ENCODE results near the gene ASPDH. TPM values are rescaled to one million over a fixed set of nuclear protein-coding genes. Genes with fewer than 3 reads are reported as not detected.
A peak's percentile ranks its signal among the peaks of the same experiment; 100 is the strongest.

ASPDH gene
- total RNA-seq, 1 donor from 2014 or later = not detected

DNA sequence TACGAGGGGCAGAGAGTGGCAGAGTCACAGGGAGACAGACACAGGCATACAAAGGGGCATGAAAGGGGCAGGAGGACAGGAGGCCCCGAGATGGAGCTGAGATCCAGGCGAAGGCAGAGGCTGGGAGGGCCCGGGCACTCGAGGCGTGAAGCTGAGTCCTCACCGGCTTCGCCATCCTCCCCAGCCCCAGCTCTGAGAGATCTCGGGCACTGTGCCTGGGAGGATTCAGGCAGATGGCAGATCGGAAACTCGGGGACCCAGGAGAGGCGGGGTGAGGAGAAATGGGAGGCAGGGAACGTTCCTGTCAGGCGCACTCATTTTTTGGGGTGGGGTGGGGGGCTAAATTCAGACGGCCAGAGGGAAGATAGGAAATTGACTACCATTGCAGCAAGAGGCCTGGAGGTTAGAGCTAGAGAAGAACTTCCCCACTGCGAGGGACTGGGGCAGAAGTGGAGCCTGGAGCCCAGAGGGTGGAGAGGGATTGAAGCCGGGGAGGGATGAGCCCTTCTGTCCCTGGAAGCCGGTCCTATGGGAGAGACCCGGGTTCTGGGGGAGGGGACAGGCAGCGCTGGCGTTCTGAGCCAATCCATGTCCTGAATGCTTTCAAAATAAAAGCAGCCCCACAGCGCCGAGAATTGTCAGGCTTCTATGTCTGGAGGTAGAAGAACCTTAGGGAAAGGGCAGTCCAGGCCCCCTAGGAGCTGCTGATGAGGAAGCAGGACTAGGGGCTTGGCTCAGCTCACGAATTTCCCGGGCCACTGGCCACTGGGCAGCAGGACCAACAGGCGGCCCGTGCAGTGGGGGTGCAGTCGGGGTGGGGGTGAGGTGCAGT is 42.0 kb upstream of the ASPDH start:
- Histone ChIP-seq H3K27ac (ENCODE audit: low read depth, low read length) (no peak overlapping the region), H3K4me2 (ENCODE audit: low read length) (peak overlapping the region; percentile 84), H3K27me3 (ENCODE audit: insufficient read depth, low read length) (no peaks in the 10 kb centered on the region), H4K20me1 (ENCODE audit: insufficient read depth, low read length) (no peaks in the 10 kb centered on the region), H3K36me3 (ENCODE audit: insufficient read depth, low read length) (no peaks in the 10 kb centered on the region), H3K79me2 (ENCODE audit: insufficient read depth, low read length) (no peaks in the 10 kb centered on the region), H3K9ac (ENCODE audit: low read length) (no peak overlapping the region), H3K9me3 (ENCODE audit: insufficient read depth, low read depth, low read length) (no peaks in the 10 kb centered on the region), H2AFZ (ENCODE audit: low read depth, low read length) (no peak overlapping the region), H3K4me3 (ENCODE audit: insufficient read depth, low read depth, low read length) (no peak overlapping the region), H3K4me1 (ENCODE audit: insufficient read depth, low read length) (peaks cover 3% of the 10 kb centered on the region)
- no peaks in the 10 kb centered on the region for H3K4me1 Mint-ChIP-seq (ENCODE audit: low read depth, unreplicated experiment)
- no peaks in the 10 kb centered on the region for H3K36me3 Mint-ChIP-seq (ENCODE audit: low read depth, unreplicated experiment)
- H3K9me3 Mint-ChIP-seq (ENCODE audit: unreplicated experiment) = peaks cover 24% of the 10 kb centered on the region
- no peak overlapping the region for H3K27ac Mint-ChIP-seq (ENCODE audit: unreplicated experiment)
- no peaks in the 10 kb centered on the region for H3K27me3 Mint-ChIP-seq (ENCODE audit: low read depth, unreplicated experiment)
- H3K4me3 Mint-ChIP-seq (ENCODE audit: unreplicated experiment) = no peak overlapping the region
- TF ChIP-seq EZH2 (IDR thresholded peaks at IDR 0.05; ENCODE audit: insufficient read depth, low read length) = no peak
- TF ChIP-seq, protein P1, sequence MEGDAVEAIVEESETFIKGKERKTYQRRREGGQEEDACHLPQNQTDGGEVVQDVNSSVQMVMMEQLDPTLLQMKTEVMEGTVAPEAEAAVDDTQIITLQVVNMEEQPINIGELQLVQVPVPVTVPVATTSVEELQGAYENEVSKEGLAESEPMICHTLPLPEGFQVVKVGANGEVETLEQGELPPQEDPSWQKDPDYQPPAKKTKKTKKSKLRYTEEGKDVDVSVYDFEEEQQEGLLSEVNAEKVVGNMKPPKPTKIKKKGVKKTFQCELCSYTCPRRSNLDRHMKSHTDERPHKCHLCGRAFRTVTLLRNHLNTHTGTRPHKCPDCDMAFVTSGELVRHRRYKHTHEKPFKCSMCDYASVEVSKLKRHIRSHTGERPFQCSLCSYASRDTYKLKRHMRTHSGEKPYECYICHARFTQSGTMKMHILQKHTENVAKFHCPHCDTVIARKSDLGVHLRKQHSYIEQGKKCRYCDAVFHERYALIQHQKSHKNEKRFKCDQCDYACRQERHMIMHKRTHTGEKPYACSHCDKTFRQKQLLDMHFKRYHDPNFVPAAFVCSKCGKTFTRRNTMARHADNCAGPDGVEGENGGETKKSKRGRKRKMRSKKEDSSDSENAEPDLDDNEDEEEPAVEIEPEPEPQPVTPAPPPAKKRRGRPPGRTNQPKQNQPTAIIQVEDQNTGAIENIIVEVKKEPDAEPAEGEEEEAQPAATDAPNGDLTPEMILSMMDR (IDR thresholded peaks at IDR 0.05; ENCODE audit: insufficient read depth, low read depth, low read length) = no peak
- DNase-seq (ENCODE audit: low read depth) (no peak), FAIRE-seq (no peak)

- H3K36me3 Mint-ChIP-seq (ENCODE audit: low read depth, unreplicated experiment) = no peaks in the 10 kb centered on the region
- no peaks in the 10 kb centered on the region for H3K27me3 Mint-ChIP-seq (ENCODE audit: low read depth, unreplicated experiment)
- no peak overlapping the region for H3K27ac ChIP-seq (ENCODE audit: low read depth, low read length)
- H3K4me3 Mint-ChIP-seq (ENCODE audit: unreplicated experiment) = no peak overlapping the region
- DNase-seq (ENCODE audit: low read depth) = no peak
- no peak overlapping the region for H2AFZ ChIP-seq (ENCODE audit: low read depth, low read length)
- H3K4me1 ChIP-seq (ENCODE audit: insufficient read depth, low read length) = peaks cover 3% of the 10 kb centered on the region
- no peak for FAIRE-seq
- peaks cover 28% of the 10 kb centered on the region for H3K9me3 Mint-ChIP-seq (ENCODE audit: unreplicated experiment)
- peaks cover 2% of the 10 kb centered on the region for H3K27me3 ChIP-seq (ENCODE audit: insufficient read depth, low read length)
- H3K27ac Mint-ChIP-seq (ENCODE audit: unreplicated experiment) = no peak overlapping the region
- no peak overlapping the region for H3K4me3 ChIP-seq (ENCODE audit: insufficient read depth, low read depth, low read length)
- H3K4me1 Mint-ChIP-seq (ENCODE audit: low read depth, unreplicated experiment) = no peaks in the 10 kb centered on the region
- H3K9ac ChIP-seq (ENCODE audit: low read length) = no peak overlapping the region
- H3K4me2 ChIP-seq (ENCODE audit: low read length) = no peak overlapping the region
- TF ChIP-seq, protein P1 (IDR thresholded peaks at IDR 0.05; ENCODE audit: insufficient read depth, low read depth, low read length) = no peak
- TF ChIP-seq EZH2 (IDR thresholded peaks at IDR 0.05; ENCODE audit: insufficient read depth, low read length) = no peak
- no peaks in the 10 kb centered on the region for H3K9me3 ChIP-seq (ENCODE audit: insufficient read depth, low read depth, low read length)
- H4K20me1 ChIP-seq (ENCODE audit: insufficient read depth, low read length) = no peaks in the 10 kb centered on the region
- H3K36me3 ChIP-seq (ENCODE audit: insufficient read depth, low read length) = no peaks in the 10 kb centered on the region
- H3K79me2 ChIP-seq (ENCODE audit: insufficient read depth, low read length) = no peaks in the 10 kb centered on the region
Measured at GRCh38 chr19:50555033-50555432, 41.3 kb upstream of the ASPDH start.

GRCh38 chr19:50554212-50554611 is 40.5 kb upstream of the ASPDH start:
- no peak overlapping the region for H3K4me3 ChIP-seq (ENCODE audit: insufficient read depth, low read depth, low read length)
- peaks cover 3% of the 10 kb centered on the region for H3K27me3 ChIP-seq (ENCODE audit: insufficient read depth, low read length)
- no peak overlapping the region for H3K4me2 ChIP-seq (ENCODE audit: low read length)
- peaks cover 3% of the 10 kb centered on the region for H3K4me1 ChIP-seq (ENCODE audit: insufficient read depth, low read length)
- H3K79me2 ChIP-seq (ENCODE audit: insufficient read depth, low read length) = no peaks in the 10 kb centered on the region
- H2AFZ ChIP-seq (ENCODE audit: low read depth, low read length) = no peak overlapping the region
- no peaks in the 10 kb centered on the region for H3K9me3 ChIP-seq (ENCODE audit: insufficient read depth, low read depth, low read length)
- H4K20me1 ChIP-seq (ENCODE audit: insufficient read depth, low read length) = no peaks in the 10 kb centered on the region
- FAIRE-seq (no peak), DNase-seq (ENCODE audit: low read depth) (no peak)
- Mint-ChIP-seq H3K36me3 (ENCODE audit: low read depth, unreplicated experiment) (no peaks in the 10 kb centered on the region), H3K4me3 (ENCODE audit: unreplicated experiment) (no peak overlapping the region), H3K9me3 (ENCODE audit: unreplicated experiment) (peaks cover 26% of the 10 kb centered on the region), H3K4me1 (ENCODE audit: low read depth, unreplicated experiment) (no peaks in the 10 kb centered on the region), H3K27me3 (ENCODE audit: low read depth, unreplicated experiment) (no peaks in the 10 kb centered on the region), H3K27ac (ENCODE audit: unreplicated experiment) (no peak overlapping the region)
- H3K36me3 ChIP-seq (ENCODE audit: insufficient read depth, low read length) = no peaks in the 10 kb centered on the region
- H3K27ac ChIP-seq (ENCODE audit: low read depth, low read length) = no peak overlapping the region
- H3K9ac ChIP-seq (ENCODE audit: low read length) = no peak overlapping the region
- no peak for TF ChIP-seq EZH2 (IDR thresholded peaks at IDR 0.05; ENCODE audit: insufficient read depth, low read length)
- TF ChIP-seq, protein P1 (IDR thresholded peaks at IDR 0.05; ENCODE audit: insufficient read depth, low read depth, low read length) = no peak

Measured in astrocyte (in vitro differentiated cells and primary cell).